Measurements from ENCODE around the gene PPFIA3.
A peak's percentile ranks its signal among the peaks of the same experiment; 100 is the strongest.

Gene PPFIA3

GRCh38 chr19:49091391-49092038 is 27.8 kb upstream of the PPFIA3 start:
- no peak for DNase-seq (ENCODE audit: low spot score)
- TF ChIP-seq CTCF (conservative IDR thresholded peaks at IDR 0.05; ENCODE audit: low read depth): no peak
- ChIA-PET CTCF (no interaction called here), POLR2A (ENCODE audit: low non-redundant PET) (no interaction called here)
- no peak overlapping the region for H3K27ac ChIP-seq

- H3K27ac ChIP-seq: peak overlapping the region; percentile 18; the same call in 1 of the 2 replicates
- no peak for TF ChIP-seq CTCF (conservative IDR thresholded peaks at IDR 0.05; ENCODE audit: low read depth)
- ChIA-PET POLR2A (ENCODE audit: low non-redundant PET) (no interaction called here), CTCF (no interaction called here)
- no peak for DNase-seq (ENCODE audit: low spot score)
These were observed 26.7 kb upstream of the PPFIA3 start for GRCh38 chr19:49092686-49093085.

GRCh38 chr19:49094505-49095482 is 24.6 kb upstream of the PPFIA3 start:
- H3K27ac ChIP-seq: peak overlapping the region; percentile 45
- POLR2A ChIA-PET (ENCODE audit: low non-redundant PET): no interaction called here
- no peak for DNase-seq (ENCODE audit: low spot score)
- TF ChIP-seq CTCF (conservative IDR thresholded peaks at IDR 0.05; ENCODE audit: low read depth): no peak
- CTCF ChIA-PET: interaction anchor here (0.6 kb wide), 2 partner anchors 76 to 130 kb away, joined by 3 read pairs; no protein-coding TSS in a partner anchor

- H3K27ac ChIP-seq: peak overlapping the region; percentile 9
- ChIA-PET POLR2A (ENCODE audit: low non-redundant PET) (no interaction called here), CTCF (interaction anchor here (0.5 to 2.3 kb wide), 24 partner anchors 9 to 879 kb away, joined by 3 to 16 read pairs (median 4); partner anchors contain the start of genes HRC, LIN7B, PPFIA3 and TRPM4)
- DNase-seq (ENCODE audit: low spot score): peak; percentile 59
- peak; percentile 94 for TF ChIP-seq CTCF (conservative IDR thresholded peaks at IDR 0.05; ENCODE audit: low read depth)
These were observed 21.7 kb upstream of the PPFIA3 start for GRCh38 chr19:49097453-49098288.

GRCh38 chr19:49098795-49099194 is 20.5 kb upstream of the PPFIA3 start:
- POLR2A ChIA-PET (ENCODE audit: low non-redundant PET): no interaction called here

More at GRCh38 chr19:49098795-49099194, 20.5 kb upstream of the PPFIA3 start:
- CTCF ChIA-PET: interaction anchor here (0.6 to 1.8 kb wide), 5 partner anchors 18 to 687 kb away, joined by 3 to 14 read pairs (median 4); no protein-coding TSS in a partner anchor
- peak overlapping the region; percentile 9; the same call in 1 of the 2 replicates for H3K27ac ChIP-seq
- no peak for DNase-seq (ENCODE audit: low spot score)
- no peak for TF ChIP-seq CTCF (conservative IDR thresholded peaks at IDR 0.05; ENCODE audit: low read depth)
